Measurements from ENCODE around the gene SLC17A9. TPM values are rescaled to one million over a fixed set of nuclear protein-coding genes. Genes with fewer than 3 reads are reported as not detected.

Gene SLC17A9
- total RNA-seq, 4 donors from 2014 or later: 3.8 to 19.0 (median 5.2) TPM

DNA sequence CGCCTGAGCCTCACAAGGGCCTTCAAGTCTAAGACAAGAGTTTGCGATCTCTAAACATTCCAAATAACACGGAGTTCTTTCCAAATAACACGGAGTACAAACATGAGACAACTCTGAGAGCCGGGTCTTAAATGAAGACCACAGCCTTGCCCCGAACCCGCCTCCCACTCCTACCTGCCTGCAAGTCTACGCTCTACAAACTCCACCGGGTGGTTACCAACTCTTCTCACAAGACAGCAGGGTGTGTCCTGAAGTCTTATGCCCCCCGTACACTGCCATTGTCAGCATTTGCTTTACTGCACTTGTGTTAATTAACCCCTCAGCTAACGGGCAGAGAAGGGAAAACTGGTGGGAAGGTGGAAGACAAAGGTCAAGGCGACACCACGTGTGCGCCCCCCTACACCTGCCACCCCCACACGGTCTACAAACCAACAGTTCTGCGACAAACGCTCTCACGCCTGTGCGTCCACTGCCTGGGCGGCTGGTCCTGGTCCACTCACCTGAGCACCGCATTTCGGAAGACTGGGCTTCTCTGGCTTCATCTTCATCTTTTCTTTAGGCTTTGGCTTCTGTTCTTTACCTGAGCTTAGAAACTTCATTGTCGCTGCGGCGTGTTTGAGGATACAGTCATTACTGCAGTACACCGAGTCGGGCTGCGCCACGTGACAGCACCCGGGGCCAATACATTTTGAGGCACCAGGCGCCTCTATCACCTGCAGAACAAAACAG is 45.7 kb upstream of the SLC17A9 start:
- Histone ChIP-seq H3K27me3 (no peaks in the 10 kb centered on the region), H3K4me3 (no peak overlapping the region), H3K4me1 (no peaks in the 10 kb centered on the region), H3K36me3 (peaks cover 0 to 96% (median 0%) of the 10 kb centered on the region in 3 donors), H3K27ac (no peak overlapping the region), H3K9me3 (no peaks in the 10 kb centered on the region)
- DNase-seq: no peak
- TF ChIP-seq, protein P1, sequence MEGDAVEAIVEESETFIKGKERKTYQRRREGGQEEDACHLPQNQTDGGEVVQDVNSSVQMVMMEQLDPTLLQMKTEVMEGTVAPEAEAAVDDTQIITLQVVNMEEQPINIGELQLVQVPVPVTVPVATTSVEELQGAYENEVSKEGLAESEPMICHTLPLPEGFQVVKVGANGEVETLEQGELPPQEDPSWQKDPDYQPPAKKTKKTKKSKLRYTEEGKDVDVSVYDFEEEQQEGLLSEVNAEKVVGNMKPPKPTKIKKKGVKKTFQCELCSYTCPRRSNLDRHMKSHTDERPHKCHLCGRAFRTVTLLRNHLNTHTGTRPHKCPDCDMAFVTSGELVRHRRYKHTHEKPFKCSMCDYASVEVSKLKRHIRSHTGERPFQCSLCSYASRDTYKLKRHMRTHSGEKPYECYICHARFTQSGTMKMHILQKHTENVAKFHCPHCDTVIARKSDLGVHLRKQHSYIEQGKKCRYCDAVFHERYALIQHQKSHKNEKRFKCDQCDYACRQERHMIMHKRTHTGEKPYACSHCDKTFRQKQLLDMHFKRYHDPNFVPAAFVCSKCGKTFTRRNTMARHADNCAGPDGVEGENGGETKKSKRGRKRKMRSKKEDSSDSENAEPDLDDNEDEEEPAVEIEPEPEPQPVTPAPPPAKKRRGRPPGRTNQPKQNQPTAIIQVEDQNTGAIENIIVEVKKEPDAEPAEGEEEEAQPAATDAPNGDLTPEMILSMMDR (IDR thresholded peaks at IDR 0.05): no peak
- no peak for TF ChIP-seq POLR2A (IDR thresholded peaks at IDR 0.05)

DNA sequence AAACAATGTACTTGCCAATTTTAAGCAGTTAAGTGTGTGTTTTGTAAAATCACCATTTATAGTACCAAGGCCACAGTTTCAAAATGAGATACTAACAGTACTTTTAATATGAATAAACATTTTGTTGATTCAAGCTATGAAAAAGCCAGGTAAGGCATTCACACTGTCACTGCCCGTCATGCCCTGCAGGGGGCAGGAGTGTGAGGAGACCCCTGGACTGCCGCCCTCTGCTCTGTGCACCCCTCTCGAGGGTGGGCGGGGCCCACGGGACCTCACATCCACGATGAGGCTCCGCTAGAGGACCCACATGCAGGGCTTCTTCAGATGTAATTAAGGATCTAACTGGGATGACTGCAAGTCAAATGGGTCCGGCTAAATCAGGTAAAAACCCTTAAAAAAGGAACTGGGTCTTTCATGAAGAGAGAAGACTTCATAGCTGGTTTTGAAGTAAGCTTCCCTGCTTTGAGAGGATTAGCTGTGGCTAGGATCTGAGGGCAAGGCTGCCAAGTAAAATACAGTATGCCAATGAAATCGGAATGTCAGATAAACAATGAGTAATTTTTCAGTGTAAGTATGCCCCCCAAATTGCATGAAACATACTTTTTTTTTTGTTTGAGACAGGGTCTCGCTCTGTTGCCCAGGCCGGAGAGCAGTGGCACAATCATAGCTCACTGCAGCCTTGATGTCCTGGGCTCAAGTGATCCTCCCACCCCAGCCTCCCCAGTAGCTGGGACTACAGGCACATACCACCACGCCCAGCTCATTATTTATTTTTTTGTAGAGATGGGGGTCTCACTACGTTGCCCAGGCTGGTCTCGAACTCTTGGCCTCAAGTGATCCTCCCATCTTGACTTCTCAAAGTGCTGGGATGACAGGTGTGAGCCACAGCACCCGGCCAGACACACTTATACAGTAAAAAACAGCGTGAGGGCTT is 44.9 kb upstream of the SLC17A9 start:
- TF ChIP-seq, protein P1 (IDR thresholded peaks at IDR 0.05): peak in 5 of 6 experiments; percentile 18 to 38 (median 33)
- no peak for TF ChIP-seq POLR2A (IDR thresholded peaks at IDR 0.05)
- Histone ChIP-seq H3K4me3 (no peak overlapping the region), H3K27me3 (no peaks in the 10 kb centered on the region), H3K36me3 (peaks cover 0 to 99% (median 0%) of the 10 kb centered on the region in 3 donors), H3K9me3 (no peaks in the 10 kb centered on the region), H3K4me1 (no peaks in the 10 kb centered on the region), H3K27ac (no peak overlapping the region)
- no peak for DNase-seq

DNA sequence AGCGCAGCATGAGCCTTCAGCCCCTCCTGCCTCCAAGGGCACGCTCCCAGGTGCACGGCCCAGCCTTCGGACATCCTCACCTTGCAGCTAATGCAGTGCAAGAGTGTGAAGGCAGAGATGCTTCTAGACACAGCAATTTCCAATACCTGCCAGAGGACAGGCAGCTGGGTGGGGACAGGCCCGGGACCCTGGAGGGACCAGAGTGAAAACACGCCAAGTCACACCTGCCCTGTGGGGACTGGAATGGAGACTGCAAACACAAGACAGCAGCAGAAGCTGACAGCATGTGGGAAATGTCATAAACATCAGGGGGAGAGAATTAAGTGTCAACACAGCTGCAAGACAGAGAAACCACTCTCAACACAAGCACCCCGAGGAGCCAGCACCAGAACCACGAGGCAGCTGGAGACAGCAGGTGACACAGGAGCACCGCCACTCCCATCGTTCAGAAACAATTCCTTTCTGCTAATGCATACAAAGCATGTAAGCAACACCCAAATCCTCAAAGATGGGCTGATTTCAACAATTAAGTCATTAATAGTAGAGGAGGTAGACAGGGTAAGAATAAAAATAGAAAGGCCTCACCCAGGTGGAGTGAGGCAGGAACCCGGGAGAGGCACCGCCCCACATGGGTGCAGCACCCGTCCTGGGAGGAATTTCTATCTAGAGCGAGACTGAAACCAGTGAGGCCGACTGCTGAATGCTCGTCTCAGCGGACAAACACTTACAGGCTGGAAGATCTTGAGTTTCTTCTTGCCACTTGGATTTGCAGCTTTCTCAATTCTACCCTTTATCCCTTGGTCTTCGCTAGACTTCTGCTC is 43.3 kb upstream of the SLC17A9 start:
- no peaks in the 10 kb centered on the region for H3K27me3 ChIP-seq
- no peak for TF ChIP-seq POLR2A (IDR thresholded peaks at IDR 0.05)
- TF ChIP-seq, protein P1 (IDR thresholded peaks at IDR 0.05): no peak
- no peak overlapping the region for H3K4me3 ChIP-seq
- peaks cover 0 to 91% (median 0%) of the 10 kb centered on the region in 3 donors for H3K36me3 ChIP-seq
- H3K4me1 ChIP-seq: peaks cover 0 to 7% (median 3%) of the 10 kb centered on the region in 4 donors
- no peak overlapping the region for H3K27ac ChIP-seq
- H3K9me3 ChIP-seq: no peaks in the 10 kb centered on the region
- DNase-seq: peak in 2 of 3 donors; percentile 22 to 39

DNA sequence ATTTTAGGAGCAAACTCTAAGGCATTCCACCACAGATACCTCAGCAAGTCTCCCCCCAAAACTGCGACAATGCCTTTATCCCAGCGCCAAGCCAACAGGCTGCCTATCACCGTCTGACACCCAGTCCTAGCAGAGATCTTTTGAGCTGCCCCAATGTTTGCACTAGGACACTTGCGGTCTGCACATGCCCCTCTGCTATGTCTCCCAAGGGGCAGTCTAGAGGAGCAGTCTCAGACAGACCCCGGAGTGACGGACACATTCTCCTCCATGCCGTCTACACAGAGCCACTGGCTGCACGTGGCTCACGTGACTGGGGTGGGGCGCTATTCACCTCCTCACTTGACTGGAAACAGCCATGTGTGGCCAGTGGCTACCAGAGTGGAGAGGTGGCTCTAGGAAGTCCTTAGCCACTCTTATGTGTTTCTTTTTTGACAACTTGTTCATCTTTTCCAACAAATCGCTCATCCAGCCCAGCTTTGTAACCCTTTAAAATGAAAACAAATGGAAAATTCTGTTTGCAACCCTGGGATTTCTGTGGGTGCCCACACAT is 42.2 kb upstream of the SLC17A9 start:
- no peak for TF ChIP-seq POLR2A (IDR thresholded peaks at IDR 0.05)
- TF ChIP-seq, protein P1 (IDR thresholded peaks at IDR 0.05): no peak
- no peak overlapping the region for H3K27ac ChIP-seq
- H3K9me3 ChIP-seq: no peaks in the 10 kb centered on the region
- H3K27me3 ChIP-seq: no peaks in the 10 kb centered on the region
- DNase-seq: peak in 2 of 3 donors; percentile 34 to 41
- H3K4me3 ChIP-seq: no peak overlapping the region
- peaks cover 0 to 82% (median 0%) of the 10 kb centered on the region in 3 donors for H3K36me3 ChIP-seq
- H3K4me1 ChIP-seq: peaks cover 0 to 18% (median 3%) of the 10 kb centered on the region in 4 donors

Measured in Peyer's patch (tissue), 4 donors.